H1 (cell line): ENCODE data around the gene ATG5. TPM values are rescaled to one million over a fixed set of nuclear protein-coding genes. Genes with fewer than 3 reads are reported as not detected.

ENCODE experiments used
- ASH2L ChIP-seq: fragments of 200-600, 300-600 bp; sonication (generic); IDR thresholded peaks from one replicate; pipeline ENCODE4 v1.7.1; 2017; ENCODE audit warnings: low read length
- CEBPB ChIP-seq: IDR thresholded peaks from 2 replicates; pipeline ENCODE4 v1.6.1; 2012; ENCODE audit warnings: low read depth, low read length
- CHD1 ChIP-seq: IDR thresholded peaks from 2 replicates; pipeline ENCODE4 v1.6.1; 2012; ENCODE audit warnings: low read depth, low read length, improper control_type of control experiment
- CHD2 ChIP-seq: IDR thresholded peaks from 2 replicates; pipeline ENCODE4 v1.6.1; 2012; ENCODE audit warnings: low read length, improper control_type of control experiment
- EP300 ChIP-seq, 2 experiments: IDR thresholded peaks; 1 replicate in 1 of 2; 2 replicates in 1 of 2; pipeline ENCODE4 v1.6.1; 2011 to 2012; ENCODE audit warnings: low read depth in 2 of 2, low read length in 2 of 2, mild to moderate bottlenecking in 2 of 2, borderline replicate concordance in 1 of 2, inconsistent platforms in 1 of 2, moderate library complexity in 1 of 2
- EZH2 ChIP-seq: fragments of 200-600 bp; sonication (generic); IDR thresholded peaks from 2 replicates; pipeline ENCODE4 v1.7.1; 2012; ENCODE audit warnings: low read depth, mild to moderate bottlenecking, moderate library complexity, low read length, inconsistent platforms; ENCODE audit not compliant: severe bottlenecking
- NANOG ChIP-seq: IDR thresholded peaks from 2 replicates; pipeline ENCODE4 v1.6.1; 2011; ENCODE audit warnings: low read length, low read depth, mild to moderate bottlenecking, inconsistent platforms; ENCODE audit not compliant: insufficient read depth, poor library complexity, severe bottlenecking
- YY1 ChIP-seq: IDR thresholded peaks from 2 replicates; pipeline ENCODE4 v1.6.1; 2011; ENCODE audit warnings: low read depth, mild to moderate bottlenecking, low read length
- polyA plus RNA-seq, 7 experiments: library from polyadenylated mRNA; depleted of rRNA in 3 of 7; stranded (reverse) in 5 of 7; unstranded in 2 of 7; fragments of >200 nt in 5 of 7; fragments of 200-250 nt in 2 of 7; gene quantifications; 1 replicate in 5 of 7; 2 replicates in 1 of 7; 4 replicates in 1 of 7; pipeline versions ENCODE4 v1.2.1 to v1.2.3, GENCODE V29; 2011 to 2013; ENCODE audit warnings: missing spikeins in 2 of 7, mixed read lengths in 2 of 7
- total RNA-seq: library from RNA; stranded (reverse); fragmentation: NEBNext Ultra II Directional; extraction: Animal tissue kit (Norgen Biotek cat#: 25700); gene quantifications from 2 replicates; pipeline ENCODE4 v1.2.1, GENCODE V29; 2021

Gene ATG5
- total and polyA plus RNA-seq, 2 of the 8 experiments (the other 6 are each of a cell fraction or from before 2014, with no cell fraction given): 18.2 to 39.0 TPM

DNA sequence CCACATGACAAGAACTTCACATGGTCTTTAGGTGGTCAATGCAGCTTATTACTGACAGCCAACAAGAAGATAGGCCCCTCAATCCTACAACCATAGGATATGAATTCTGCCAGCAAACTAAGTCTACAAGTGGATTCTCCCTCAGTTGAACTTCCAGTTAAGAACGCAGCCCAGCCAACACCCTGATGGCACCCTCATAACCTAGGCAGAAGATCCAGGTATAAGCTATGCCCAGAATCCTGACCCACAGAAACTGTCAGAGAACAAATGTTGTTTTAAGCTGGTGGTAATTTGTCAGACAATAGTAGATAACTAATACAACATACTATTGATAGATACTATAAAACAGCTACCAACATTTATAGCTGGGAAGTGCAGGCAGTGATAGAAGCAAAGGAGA lies 38.8 kb downstream of the ATG5 start (continued):
- TF ChIP-seq NANOG (no peak), EP300 (IDR thresholded peaks at IDR 0.05; ENCODE audit: borderline replicate concordance in 1 of 2, low read depth in 2 of 2, low read length in 2 of 2) (no peak), CEBPB (no peak), CHD1 (no peak), ASH2L (no peak), YY1 (no peak), EZH2 (no peak), CHD2 (no peak)
- TF ChIP-seq, all 59 proteins: peak for 0
